Ramos (cell line): ENCODE measurements around the gene OR8S1.
"Not testable (repeated sequence)": the region's sequence is repeated elsewhere in the genome, so short reads cannot be mapped to it uniquely, and the experiment has no call there.

ENCODE experiments used
- in situ Hi-C: fragments of 300-500 bp; cut with MboI; formaldehyde crosslinking; loops from one replicate; pipeline ENCODE4 v1.14.3; 2022; ENCODE audit warnings: low sequenced_read_pairs; ENCODE audit not compliant: unreplicated experiment

OR8S1 gene, protein sequence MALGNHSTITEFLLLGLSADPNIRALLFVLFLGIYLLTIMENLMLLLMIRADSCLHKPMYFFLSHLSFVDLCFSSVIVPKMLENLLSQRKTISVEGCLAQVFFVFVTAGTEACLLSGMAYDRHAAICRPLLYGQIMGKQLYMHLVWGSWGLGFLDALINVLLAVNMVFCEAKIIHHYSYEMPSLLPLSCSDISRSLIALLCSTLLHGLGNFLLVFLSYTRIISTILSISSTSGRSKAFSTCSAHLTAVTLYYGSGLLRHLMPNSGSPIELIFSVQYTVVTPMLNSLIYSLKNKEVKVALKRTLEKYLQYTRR

DNA sequence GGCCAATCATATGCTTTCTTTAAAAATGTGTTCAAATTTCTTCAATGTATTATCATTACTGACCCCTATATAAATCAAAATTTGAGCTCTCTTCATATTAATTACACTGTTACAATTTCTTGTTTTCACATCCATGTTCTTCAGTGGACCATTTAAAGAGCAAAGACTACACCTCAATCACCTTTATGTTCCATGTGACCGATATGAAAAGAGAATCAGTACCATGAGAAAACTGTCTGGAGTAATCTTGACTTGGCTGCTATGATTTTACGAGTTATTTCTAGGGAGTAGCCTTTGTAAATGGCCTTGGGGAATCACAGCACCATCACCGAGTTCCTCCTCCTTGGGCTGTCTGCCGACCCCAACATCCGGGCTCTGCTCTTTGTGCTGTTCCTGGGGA lies at the start of gene OR8S1:
OR8S1 (plus strand) TSS at position 301 of the 400 bp plus-strand sequence; CDS start at position 301, 0 bp downstream.
- in situ Hi-C loops, result no loop called here

DNA sequence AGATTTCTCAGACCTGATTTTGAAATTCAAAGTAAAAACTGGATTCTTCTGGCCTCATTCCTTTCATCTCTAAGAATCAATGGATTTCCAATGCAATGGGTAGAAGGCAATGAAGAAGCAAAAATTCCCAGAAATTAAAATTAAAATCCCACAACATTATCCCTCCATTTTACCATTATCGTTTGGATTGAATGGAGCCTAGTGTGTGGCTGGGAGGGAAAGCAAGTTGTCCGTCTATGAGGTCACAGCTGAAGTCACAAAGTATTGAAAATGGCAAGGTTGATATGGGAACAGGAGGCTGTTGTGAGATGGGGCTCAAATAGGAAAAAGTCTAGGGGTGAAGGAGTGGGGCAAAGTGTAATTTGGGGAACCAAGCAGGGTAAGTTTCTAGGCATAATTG lies 43.2 kb upstream of the OR8S1 start, which contains the start of gene C12orf54:
C12orf54 (plus strand) TSS at position 301 of the 400 bp plus-strand sequence. CDS start 799 bp downstream, outside the sequence.
- in situ Hi-C loops, result no loop called here

DNA sequence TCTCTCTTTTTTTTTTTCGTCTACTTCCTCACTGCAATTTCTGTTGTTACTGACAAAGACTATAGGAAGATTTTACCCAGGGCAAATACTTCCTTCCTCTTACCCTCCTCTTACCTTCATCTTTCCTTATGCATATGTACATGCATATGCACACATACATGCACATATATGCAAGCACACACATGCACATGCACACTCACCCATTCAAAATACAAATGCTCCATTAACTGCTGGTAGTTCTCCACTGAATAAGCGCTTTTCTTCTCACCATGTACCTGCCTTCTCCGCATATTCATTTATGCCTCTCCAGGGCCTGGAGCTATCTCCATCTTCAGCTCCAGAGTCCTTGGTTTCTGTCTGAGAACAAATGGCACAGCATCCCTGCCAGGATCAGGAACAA lies 42.5 kb upstream of the OR8S1 start:
- in situ Hi-C loops, result no loop called here

DNA sequence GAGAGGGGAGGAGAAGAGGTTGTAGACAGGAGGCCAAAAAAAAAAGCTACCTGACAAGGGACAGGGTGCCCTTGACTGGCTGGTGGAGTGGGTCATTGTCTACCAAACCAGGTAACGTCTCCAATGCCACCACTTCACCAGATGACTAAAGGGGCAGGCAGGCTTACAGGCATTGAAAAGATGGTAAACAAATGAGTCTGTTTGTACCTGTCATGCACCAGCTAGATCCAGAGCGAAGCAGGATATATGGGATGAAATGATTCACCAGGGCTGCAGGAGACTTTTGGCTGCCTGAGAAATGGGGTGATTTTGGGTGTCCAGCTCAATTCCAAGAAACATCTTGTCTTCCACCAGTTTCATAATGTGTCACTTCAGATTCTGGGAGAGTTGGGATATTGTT lies 39.2 kb upstream of the OR8S1 start:
- in situ Hi-C loops, result no loop called here

DNA sequence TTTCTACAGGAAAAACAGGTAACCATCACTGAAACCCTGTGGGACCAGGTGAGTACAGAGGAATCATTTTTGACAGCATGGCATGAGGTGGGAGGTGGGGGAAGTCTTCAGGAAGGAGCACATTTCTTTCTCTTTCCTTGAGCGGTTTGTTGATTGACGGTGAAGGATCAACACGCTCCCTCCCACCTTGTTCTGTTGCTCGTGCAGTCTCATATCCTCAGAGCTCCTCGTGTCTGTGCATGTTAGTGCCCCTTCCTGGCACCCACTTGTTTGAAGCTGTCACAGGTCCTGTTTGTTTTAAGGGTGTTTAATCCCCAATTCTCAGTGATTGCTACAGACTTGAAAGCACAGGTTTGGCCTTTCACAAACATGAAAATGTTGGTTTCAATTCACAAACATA lies 38.8 kb upstream of the OR8S1 start:
- in situ Hi-C loops, result no loop called here

DNA sequence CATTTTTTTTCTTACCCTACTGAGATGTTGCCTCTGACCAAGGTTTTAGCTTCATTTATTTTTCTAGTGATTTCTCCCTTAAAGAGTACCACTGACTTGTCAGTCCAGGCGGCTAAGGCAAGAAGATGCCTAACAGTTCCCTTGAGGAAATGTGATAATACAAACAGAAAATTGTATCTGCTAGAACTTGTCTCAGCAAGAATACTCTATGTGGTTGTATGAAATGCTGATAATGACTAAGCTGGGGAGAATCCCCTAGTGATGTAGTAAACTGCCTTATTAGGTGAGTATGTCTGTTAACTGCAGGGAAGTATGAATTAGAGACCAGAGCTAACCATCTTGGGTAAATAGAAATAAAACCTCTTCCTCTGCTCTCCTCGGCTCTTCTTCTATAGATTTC lies 36.4 kb upstream of the OR8S1 start:
- in situ Hi-C loops, result no loop called here

DNA sequence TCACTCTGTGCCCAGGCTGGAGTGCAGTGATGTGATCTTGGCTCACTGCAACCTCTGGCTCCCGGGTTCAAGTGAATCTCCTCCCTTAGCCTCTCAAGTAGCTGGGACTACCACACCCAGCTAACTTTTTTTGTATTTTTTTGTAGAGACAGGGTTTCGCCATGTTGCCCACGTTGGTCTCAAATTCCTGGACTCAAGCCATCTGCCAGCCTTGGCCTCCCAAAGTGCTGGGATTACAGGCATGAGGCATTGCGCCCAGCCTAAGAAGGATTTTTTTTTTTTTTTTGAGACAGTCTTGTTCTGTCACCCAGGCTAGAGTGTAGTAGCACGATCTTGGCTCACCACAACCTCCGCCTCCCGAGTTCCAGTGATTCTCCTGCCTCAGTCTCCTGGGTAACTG lies 36.0 kb upstream of the OR8S1 start:
- in situ Hi-C loops, result not testable (repeated sequence)

DNA sequence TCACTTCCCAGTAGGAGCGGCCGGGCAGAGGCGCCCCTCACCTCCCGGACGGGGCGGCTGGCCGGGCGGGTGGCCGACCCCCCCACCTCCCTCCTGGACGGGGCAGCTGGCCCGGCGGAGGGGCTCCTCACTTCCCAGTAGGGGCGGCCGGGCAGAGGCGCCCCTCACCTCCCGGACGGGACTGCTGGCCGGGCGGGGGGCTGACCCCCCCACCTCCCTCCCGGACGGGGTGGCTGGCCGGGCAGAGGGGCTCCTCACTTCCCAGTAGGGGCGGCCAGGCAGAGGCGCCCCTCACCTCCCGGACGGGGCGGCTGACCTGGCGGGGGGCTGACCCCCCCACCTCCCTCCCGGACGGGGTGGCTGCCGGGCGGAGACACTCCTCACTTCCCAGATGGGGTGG lies 25.2 kb upstream of the OR8S1 start:
- in situ Hi-C loops, result not testable (repeated sequence)

DNA sequence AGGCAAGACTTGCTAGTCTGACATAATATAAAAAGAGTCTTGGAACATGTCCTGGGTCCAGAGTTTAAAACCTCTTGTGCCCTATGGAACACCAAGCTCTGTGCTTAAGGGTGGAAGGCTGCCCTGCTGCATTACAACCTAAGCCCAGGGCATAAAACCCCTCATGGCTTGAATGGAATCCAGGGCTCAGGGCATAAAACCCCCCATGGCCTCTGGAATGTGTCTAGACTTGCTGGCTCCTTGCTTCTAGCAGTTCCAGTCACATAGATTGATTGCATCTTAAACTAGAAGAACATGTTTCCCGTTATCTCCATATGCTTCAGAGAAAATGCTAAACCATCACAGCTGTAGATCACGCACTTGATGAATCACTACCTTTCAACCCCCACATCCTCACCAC lies 18.6 kb upstream of the OR8S1 start:
- in situ Hi-C loops, result not testable (repeated sequence)

DNA sequence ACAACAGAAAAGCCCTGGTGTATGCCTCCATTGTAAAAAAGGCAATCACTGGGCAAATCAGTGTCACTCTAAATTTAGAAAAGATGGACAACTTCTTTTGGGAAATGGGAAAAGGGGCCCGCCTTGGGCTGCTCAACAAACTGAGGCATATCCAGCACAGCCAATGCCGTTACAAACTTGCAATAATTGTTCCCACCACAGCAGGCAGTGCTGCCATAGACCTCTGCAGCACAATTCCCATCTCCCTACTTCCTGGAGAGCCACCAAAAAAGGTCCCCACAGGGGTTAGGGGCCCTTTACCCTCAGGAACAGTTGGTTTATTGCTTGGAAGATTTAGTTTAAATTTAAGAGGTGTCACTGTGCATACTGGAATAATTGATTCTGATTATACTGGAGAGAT lies 16.4 kb upstream of the OR8S1 start:
- in situ Hi-C loops, result no loop called here

DNA sequence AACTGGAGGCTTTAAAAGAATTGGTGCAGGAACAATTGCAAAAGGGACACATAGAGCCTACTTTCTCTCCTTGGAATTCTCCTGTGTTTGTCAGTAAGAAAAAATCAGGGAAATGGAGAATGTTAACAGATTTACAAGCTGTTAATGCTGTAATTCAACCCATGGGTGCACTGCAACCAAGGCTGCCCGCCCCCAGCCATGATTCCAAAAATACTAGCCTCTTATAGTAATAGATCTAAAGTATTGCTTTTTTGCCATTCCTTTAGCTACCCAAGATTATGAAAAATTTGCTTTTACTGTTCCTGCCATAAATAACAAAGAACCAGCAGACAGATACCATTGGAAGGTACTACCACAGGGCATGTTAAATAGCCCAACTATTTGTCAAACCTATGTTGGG lies 15.3 kb upstream of the OR8S1 start:
- in situ Hi-C loops, result no loop called here

DNA sequence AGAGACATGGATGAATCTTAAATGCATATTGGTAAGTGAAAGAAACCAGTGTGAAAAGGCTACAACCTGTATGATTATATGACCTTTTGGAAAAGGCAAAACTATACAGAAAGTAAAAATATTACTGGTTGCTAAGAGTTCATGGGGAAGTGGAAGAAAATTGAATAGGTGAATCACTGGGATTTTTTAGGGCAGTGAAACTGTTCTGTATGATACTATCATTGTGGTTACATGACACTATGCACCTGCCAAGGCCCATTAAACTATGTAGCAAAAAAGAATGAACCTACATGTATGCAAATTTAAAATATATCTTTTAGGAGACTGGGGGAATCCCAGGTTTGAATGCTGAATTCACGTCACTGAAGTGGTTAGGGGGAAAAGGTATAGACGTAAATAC lies 12.6 kb upstream of the OR8S1 start:
- in situ Hi-C loops, result no loop called here

DNA sequence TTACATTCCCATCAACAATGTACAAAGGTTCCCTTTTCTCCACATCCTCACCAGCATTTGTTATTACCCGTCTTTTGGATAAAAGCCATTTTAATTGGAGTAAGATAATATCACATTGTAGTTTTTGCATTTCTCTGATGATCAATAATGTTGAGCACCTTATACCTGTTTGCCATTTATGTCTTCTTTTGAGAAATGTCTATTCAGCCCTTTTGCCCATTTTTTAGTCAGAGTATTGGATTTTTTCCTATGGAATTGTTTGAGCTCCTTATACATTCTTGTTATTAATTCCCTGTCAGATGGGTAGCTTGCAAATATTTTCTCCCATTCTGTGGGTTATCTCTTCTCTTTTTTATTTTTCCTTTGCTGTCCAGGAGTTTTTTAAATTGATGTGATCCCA lies 10.7 kb upstream of the OR8S1 start:
- in situ Hi-C loops, result no loop called here

DNA sequence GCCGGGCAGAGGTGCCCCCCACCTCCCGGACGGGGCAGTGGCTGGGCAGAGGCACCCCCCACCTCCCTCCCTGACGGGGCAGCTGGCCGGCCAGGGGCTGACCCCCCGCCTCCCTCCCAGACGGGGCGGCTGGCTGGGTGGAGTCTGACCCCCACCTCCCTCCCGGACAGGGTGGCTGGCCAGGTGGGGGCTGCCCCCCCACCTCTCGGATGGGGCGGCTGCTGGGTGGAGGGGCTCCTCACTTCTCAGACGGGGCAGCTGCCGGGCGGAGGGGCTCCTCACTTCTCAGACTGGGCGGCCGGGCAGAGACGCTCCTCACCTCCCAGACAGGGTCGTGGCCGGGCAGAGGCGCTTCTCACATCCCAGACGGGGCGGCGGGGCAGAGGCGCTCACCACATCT lies 5.1 kb upstream of the OR8S1 start:
- in situ Hi-C loops, result not testable (repeated sequence)

DNA sequence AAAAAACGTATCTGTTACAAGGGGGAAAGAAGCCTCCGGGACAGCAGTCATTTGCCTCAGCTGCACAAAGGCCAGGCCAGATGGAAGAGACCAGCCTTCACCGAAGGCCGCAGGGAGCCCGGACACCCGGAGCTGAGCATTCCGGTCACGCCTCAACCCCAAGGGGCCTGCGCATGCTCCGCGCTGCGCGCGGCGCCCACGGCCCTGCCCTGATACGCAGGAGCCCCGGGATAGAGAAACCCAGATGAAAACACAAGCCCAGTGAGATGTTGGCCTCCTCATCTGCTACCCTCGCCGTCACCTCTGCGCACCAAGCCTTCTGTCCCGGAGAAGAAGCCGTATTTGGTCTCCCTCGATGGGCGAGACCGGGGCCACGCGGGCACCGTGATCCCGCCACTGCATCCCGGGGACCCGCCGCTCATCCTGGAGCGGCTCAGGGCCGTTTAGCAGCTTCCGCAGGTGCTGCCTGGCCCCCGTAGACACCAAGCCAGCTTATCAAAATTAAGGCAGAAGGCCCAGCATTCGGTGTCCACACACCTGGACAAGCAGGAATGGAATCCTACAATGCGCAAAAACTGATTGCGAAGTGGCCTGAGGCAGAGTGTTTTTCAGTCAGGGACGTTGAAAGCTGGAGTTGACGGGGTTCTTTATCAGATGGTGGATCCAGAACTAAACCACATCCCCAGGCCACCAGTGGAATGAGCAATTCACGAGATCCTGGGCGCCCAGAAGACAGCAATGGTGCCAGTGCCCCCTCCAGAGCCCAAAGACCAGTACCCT lies 2.6 kb downstream of the OR8S1 start:
- in situ Hi-C loops, result no loop called here

DNA sequence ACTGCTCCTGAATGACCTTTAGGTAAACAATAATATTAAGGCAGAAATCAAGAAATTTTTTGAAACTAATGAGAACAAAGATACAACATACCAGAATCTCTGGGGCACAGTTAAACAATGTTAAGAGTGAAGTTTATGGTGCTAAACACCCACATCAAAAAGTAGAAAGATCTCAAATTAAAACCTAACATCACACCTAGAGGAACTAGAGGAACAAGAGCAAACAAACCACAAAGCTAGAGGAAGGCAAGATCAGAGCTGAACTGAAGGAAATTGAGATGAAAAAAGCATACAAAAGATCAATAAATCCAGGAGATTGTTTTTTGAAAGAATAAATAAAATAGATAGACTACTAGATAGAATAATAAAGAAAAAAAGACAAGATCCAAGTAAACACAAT lies 7.2 kb downstream of the OR8S1 start:
- in situ Hi-C loops, result no loop called here

DNA sequence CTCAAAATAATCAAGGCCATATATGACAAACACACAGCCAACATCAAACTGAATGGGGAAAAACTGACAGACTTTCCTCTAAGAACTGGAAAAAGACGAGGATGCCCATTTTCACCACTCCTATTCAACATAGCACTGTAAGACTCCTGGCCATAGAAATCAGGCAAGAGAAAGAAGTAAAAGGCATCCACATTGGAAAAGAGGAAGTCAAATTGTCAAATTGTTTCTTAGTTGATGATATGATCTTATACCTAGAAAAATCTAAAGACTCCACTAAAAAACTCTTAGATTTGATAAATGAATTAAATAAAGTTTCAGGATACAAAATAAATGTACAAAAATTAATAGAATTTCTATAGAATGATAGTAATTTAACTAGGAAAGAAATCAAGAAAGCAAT lies 11.2 kb downstream of the OR8S1 start:
- in situ Hi-C loops, result no loop called here

DNA sequence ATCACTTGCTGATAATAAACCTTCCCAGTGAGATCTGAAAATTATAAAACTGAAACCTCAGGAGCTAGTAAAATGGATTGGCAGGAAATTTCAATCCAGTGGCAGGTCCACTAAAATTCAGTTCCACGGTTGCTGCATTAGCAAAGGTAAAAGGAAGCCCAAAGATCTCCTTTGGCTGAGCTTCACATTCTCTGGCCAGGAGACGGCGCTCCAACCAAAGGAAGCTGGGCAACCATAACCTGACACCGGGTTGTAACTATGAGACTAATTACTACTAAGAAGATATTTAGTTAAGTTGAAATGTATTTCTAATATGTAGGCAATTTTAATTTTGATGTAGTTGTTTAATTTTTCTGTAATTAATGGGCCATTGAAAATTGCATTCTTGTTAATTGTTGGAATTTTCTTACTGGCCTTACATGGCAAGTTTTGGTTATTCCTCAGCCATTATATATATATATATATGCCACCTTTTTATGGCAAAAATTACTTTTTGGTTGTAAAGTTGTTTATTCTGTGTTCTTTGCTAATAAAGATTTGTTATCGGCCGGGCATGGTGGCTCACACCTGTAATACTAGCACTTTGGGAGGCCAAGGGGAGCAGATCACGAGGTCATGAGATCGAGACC lies 17.0 kb downstream of the OR8S1 start:
- in situ Hi-C loops, result no loop called here

DNA sequence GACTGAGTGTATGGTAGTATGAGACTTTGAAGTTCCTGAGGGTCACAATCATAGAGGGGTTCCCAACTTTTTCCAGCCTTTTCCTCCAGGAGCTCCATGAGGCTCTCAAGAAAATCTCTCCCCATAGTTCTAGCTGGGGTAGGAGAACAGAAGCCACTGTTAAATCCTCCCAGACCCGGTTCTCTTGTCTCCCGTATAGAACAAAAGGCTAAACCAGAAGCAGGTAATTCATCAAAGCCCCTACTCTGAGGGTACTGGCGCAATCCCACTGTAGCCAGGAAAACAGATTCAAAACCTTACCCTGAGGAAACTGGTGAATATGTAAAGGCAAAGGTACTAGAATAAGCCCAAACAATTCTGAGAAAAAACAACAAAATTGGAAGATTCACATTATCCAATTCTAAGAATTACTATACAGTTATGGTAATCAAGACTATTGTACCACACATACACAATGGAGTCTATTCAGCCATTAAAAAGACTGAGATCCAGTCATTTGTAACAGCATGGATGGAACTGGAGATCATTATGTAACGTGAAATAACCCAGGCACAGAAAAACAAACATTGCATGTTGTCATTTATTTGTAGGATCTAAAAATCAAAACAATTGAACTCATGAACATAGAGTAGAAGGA lies 20.5 kb downstream of the OR8S1 start:
- in situ Hi-C loops, result no loop called here

DNA sequence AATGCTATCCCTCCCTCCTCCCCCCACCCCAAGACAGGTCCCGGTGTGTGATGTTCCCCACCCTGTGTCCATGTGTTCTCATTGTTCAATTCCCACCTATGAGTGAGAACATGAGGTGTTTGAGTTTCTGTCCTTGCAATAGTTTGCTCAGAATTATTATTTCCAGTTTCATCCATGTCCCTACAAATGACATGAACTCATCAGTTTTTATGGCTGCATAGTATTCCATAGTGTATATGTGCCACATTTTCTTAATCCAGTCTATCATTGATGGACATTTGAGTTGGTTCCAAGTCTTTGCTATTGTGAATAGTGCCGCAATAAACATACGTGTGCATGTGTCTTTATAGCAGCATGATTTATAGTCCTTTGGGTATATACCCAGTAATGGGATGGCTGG lies 21.6 kb downstream of the OR8S1 start:
- in situ Hi-C loops, result not testable (repeated sequence)

DNA sequence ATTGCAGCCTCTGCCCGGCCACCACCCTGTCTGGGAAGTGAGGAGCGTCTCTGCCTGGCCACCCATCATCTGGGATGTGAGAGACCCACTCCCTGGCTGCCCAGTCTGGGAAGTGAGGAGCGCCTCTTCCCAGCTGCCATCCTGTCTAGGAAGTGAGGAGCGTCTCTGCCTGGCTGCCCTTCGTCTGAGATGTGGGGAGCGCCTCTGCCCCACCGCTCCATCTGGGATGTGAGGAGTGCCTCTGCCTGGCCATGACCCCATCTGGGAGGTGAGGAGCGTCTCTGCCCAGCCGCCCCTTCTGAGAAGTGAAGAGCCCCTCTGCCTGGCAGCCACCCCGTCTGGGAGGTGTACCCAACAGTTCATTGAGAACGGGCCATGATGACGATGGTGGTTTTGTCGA lies 26.2 kb downstream of the OR8S1 start:
- in situ Hi-C loops, result not testable (repeated sequence)
